ENCODE results near the gene MGAT5.
A peak's percentile ranks its signal among the peaks of the same experiment; 100 is the strongest.

Gene MGAT5

GRCh38 chr2:134406736-134407135, 152.9 kb downstream of the MGAT5 start:
- no peak for DNase-seq

GRCh38 chr2:134407154-134407890, 153.4 kb downstream of the MGAT5 start:
- DNase-seq: no peak

GRCh38 chr2:134408386-134408785, 154.5 kb downstream of the MGAT5 start:
- no peak for DNase-seq

GRCh38 chr2:134408791-134409190, 154.9 kb downstream of the MGAT5 start:
- no peak for DNase-seq

GRCh38 chr2:134410006-134410405, 156.1 kb downstream of the MGAT5 start:
- no peak for DNase-seq

GRCh38 chr2:134410831-134411231, 157.0 kb downstream of the MGAT5 start:
- DNase-seq: no peak

GRCh38 chr2:134411279-134411827, 157.5 kb downstream of the MGAT5 start:
- DNase-seq: peak; percentile 75

- peak; percentile 78 for DNase-seq
Measured at GRCh38 chr2:134411828-134412638, 158.2 kb downstream of the MGAT5 start.

GRCh38 chr2:134412639-134412999, 158.7 kb downstream of the MGAT5 start:
- DNase-seq: no peak

- no peak for DNase-seq
Measured at GRCh38 chr2:134413430-134413829, 159.6 kb downstream of the MGAT5 start.

GRCh38 chr2:134413912-134414311, 160.0 kb downstream of the MGAT5 start:
- no peak for DNase-seq

GRCh38 chr2:134416018-134416417, 162.1 kb downstream of the MGAT5 start:
- no peak for DNase-seq

- no peak for DNase-seq
Measured at GRCh38 chr2:134416637-134417036, 162.8 kb downstream of the MGAT5 start.

GRCh38 chr2:134417968-134418582, 164.2 kb downstream of the MGAT5 start:
- DNase-seq: no peak

GRCh38 chr2:134420259-134420658, 166.4 kb downstream of the MGAT5 start:
- peak; percentile 52 for DNase-seq

- DNase-seq: no peak
Measured at GRCh38 chr2:134420920-134421319, 167.0 kb downstream of the MGAT5 start.

- no peak for DNase-seq
Measured at GRCh38 chr2:134421556-134422328, 167.9 kb downstream of the MGAT5 start.

- DNase-seq: no peak
Measured at GRCh38 chr2:134425724-134426496, 172.0 kb downstream of the MGAT5 start.

- no peak for DNase-seq
Measured at GRCh38 chr2:134426721-134427120, 172.8 kb downstream of the MGAT5 start.

- no peak for DNase-seq
Measured at GRCh38 chr2:134429886-134430285, 176.0 kb downstream of the MGAT5 start.

GRCh38 chr2:134431838-134432434, 178.1 kb downstream of the MGAT5 start:
- DNase-seq: no peak
